Right lobe of liver (tissue), 6 donors: ENCODE data around the gene CLSTN3. TPM values are rescaled to one million over a fixed set of nuclear protein-coding genes. Genes with fewer than 3 reads are reported as not detected.

Experiments
- ATAC-seq, 4 donors: fragments of 200-7000 bp; cut with Tn5 transposase; one replicate each; pipeline ENCODE4 v1.9.1; 2020; ENCODE audit warnings: mild to moderate bottlenecking in 4 of 4, moderate library complexity in 4 of 4
- DNase-seq, 3 donors: peaks; one replicate each; pipeline ENCODE4 v3.0.0-alpha.2; 2020
- H3K27ac ChIP-seq, 3 donors: fragments of 200-600 bp; one replicate each; pipeline ENCODE4 v1.8.0; 2022
- H3K27me3 ChIP-seq, 2 donors: fragments of 200-600 bp; one replicate each; pipeline ENCODE4 v1.8.0; 2022
- H3K36me3 ChIP-seq, 4 donors: fragments of 200-600 bp; sonication (generic) in 1 of 4; one replicate each; pipeline versions ENCODE4 v1.5.1 to v1.8.0; 2017 to 2022; ENCODE audit warnings: control low read depth in 1 of 4
- H3K4me1 ChIP-seq, 4 donors: fragments of 200-600 bp; sonication (generic) in 1 of 4; one replicate each; pipeline versions ENCODE4 v1.5.1 to v1.8.0; 2017 to 2022; ENCODE audit warnings: control low read depth in 1 of 4
- H3K4me3 ChIP-seq, 3 donors: fragments of 200-600 bp; one replicate each; pipeline ENCODE4 v1.8.0; 2022
- H3K9me3 ChIP-seq, 4 donors: fragments of 200-600 bp; sonication (generic) in 1 of 4; one replicate each; pipeline versions ENCODE4 v1.5.1 to v1.8.0; 2017 to 2022; ENCODE audit warnings: control low read depth in 1 of 4
- POLR2A ChIP-seq: fragments of 450-650 bp; IDR thresholded peaks from one replicate; pipeline ENCODE4 v1.6.1; 2017; ENCODE audit warnings: antibody characterized with exemption, mild to moderate bottlenecking
- WGBS: methylation state at CpG from one replicate; pipeline ENCODE4 v1.1.6; 2018; ENCODE audit warnings: low coverage, low lambda C conversion rate; ENCODE audit not compliant: insufficient coverage; ENCODE audit errors: missing lambda C conversion rate; 5-methylcytosine and 5-hydroxymethylcytosine counted together
- intact Hi-C, 2 donors: fragments of 100-400 bp; cut with DNase I; formaldehyde crosslinking; loops; one replicate each; pipeline versions ENCODE4 v1.11.2 to v1.14.1; 2022
- long read RNA-seq: library from polyadenylated mRNA; unstranded; transcript quantifications from one replicate; pipeline ENCODE4 v2.0.0, GENCODE V29; 2019
- total RNA-seq, 6 experiments: library from RNA; depleted of rRNA in 2 of 6; stranded (reverse); fragments of >200 nt in 2 of 6; fragmentation: NEBNext Ultra II Directional in 3 of 6; extraction: Animal tissue kit (Norgen Biotek cat#: 25700) in 3 of 6; gene quantifications; one replicate each; pipeline versions ENCODE4 v1.1.0 to v1.2.4, GENCODE V29; 2016 to 2023
- TF ChIP-seq, protein P1 (sequence below), 4 donors: fragments of 200-600 bp in 3 of 4; fragments of 450-650 bp in 1 of 4; IDR thresholded peaks; one replicate each; pipeline versions ENCODE4 v1.5.1 to v1.8.0; 2016 to 2022; ENCODE audit warnings: antibody characterized with exemption in 4 of 4, mild to moderate bottlenecking in 2 of 4
- donor health status: DM: no; HTN: yes; CAD: no.
- donor health status: DM: no; HTN: no; CAD: no.
- donor health status: DM: no; HTN: no; CAD: no.
- donor health status: DM: no; HTN: yes; CAD: no.
- donor health status: DM: no; HTN: yes; CAD: no.

The CLSTN3 gene
- total RNA-seq = 10 to 100 TPM; 38.9 to 55.2 (median 43.1) TPM
- long read RNA-seq, partial matches to known transcripts = 0 of 1 reads
- long read RNA-seq, other reads (novel, unspliced or antisense) = 1 of 1 reads

DNA sequence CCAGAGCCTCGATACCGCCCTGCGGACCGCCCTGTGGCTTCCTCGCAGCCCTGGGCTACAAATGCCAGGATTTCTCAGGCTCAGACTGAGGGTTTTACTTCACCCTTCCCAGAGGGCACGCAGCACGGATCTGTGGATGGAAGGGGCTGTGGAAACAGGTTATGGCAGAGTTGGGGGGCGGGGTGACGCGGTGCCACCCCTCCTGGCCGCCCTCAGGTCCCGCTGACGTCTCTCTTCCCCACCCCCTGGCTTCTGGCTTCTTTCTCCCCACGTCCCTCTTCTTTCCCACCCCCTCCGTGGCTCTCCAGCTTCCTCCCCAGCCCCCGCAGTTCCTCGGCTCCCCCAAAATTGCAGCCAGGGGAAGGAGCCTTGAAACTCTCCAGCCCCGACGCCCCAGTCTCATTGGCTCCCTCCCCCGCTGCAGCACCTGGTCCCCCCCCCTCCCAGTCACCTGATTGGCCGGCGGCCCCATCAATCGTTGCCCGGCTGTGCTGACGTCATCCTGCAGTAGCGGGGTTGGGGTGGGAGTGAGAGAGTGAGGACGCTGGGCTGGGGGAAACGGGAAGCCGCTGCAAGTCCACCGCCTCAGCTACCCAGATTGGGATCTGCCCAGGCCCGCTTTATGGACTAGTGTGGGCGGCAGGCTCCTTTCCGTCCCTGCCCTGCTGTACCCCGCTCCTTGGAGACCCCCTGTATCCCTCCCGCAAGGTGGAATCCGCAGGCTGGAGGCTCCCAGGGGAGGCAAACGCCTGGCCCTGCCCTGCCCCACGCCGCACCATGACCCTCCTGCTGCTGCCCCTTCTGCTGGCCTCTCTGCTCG, at the start of gene CLSTN3:
Gene CLSTN3 (plus strand): TSS at position 500 of the 820 bp plus-strand sequence. CDS start 278 bp downstream, at position 778.
- intact Hi-C loops = no loop called here
- peaks cover 0 to 17% (median 2%) of the 10 kb centered on the region in 4 donors for H3K36me3 ChIP-seq
- peak within 1 kb of the TSS; percentile 83 to 97 (median 89) for H3K27ac ChIP-seq
- under 1% methylated on average over 27 of the region's 40 CpGs for WGBS
- H3K4me3 ChIP-seq = peak within 1 kb of the TSS; percentile 44 to 89 (median 87)
- ATAC-seq (peak; percentile 64 to 80 (median 72)), DNase-seq (peak; percentile 86 to 94 (median 88))
- H3K9me3 ChIP-seq = no peaks in the 10 kb centered on the region
- H3K4me1 ChIP-seq = peaks cover 0 to 33% (median 4%) of the 10 kb centered on the region in 4 donors
- TF ChIP-seq POLR2A = peak; percentile 82
- TF ChIP-seq, protein P1, sequence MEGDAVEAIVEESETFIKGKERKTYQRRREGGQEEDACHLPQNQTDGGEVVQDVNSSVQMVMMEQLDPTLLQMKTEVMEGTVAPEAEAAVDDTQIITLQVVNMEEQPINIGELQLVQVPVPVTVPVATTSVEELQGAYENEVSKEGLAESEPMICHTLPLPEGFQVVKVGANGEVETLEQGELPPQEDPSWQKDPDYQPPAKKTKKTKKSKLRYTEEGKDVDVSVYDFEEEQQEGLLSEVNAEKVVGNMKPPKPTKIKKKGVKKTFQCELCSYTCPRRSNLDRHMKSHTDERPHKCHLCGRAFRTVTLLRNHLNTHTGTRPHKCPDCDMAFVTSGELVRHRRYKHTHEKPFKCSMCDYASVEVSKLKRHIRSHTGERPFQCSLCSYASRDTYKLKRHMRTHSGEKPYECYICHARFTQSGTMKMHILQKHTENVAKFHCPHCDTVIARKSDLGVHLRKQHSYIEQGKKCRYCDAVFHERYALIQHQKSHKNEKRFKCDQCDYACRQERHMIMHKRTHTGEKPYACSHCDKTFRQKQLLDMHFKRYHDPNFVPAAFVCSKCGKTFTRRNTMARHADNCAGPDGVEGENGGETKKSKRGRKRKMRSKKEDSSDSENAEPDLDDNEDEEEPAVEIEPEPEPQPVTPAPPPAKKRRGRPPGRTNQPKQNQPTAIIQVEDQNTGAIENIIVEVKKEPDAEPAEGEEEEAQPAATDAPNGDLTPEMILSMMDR (IDR thresholded peaks at IDR 0.05) = no peak
- H3K27me3 ChIP-seq = no peaks in the 10 kb centered on the region

DNA sequence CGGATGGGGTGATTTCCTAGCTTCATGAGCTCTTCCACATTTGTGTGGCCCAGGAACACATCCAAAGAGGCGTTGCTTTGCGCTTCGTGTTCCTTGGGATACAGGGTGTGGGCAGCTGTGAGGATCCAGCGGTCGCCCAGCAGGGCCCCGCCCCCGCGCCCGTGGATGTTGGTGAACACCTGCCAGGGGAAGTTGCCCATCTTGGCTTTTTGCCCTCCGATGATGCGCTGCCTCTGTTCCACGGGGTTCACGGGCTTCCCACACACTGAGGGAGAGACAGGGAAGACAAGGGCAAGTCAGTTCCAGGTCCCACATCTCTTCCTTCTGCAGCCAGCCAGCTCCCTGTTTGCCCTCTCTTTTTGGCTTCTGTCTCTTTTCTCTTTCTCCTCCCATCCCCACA, 49.1 kb upstream of the CLSTN3 start:
- peaks cover 0 to 43% (median 23%) of the 10 kb centered on the region in 4 donors for H3K36me3 ChIP-seq
- peaks cover 4 to 48% (median 27%) of the 10 kb centered on the region in 4 donors for H3K4me1 ChIP-seq
- 39% methylated on average over 7 of the region's 14 CpGs for WGBS
- H3K4me3 ChIP-seq = no peak overlapping the region
- ATAC-seq = peak; percentile 66 to 77 (median 72)
- intact Hi-C loops = no loop called here
- no peaks in the 10 kb centered on the region for H3K9me3 ChIP-seq
- peak; percentile 70 to 86 (median 82) for DNase-seq
- TF ChIP-seq, protein P1 (IDR thresholded peaks at IDR 0.05) = no peak
- no peak for TF ChIP-seq POLR2A
- no peaks in the 10 kb centered on the region for H3K27me3 ChIP-seq
- peak overlapping the region in 1 of 3 donors; percentile 79 for H3K27ac ChIP-seq

DNA sequence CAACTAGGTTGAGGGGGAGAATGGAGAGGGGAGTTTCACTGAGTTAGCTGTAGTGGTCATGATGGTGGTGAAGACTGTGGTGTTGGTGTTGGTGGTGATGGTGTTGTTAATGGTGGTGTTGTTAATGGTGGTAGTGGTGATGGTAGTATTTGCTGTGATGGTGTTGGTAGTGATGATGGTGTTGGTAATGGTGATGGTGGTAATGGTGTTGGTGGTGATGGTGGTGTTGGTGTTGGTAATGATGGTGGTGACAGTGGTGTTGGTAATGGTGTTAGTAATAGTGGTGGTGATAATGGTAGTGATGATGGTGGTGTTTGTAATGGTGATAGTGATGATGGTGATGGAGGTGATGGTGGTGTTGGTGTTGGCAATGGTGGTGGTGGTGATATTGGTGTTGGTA, 47.0 kb upstream of the CLSTN3 start:
- H3K4me3 ChIP-seq = no peak overlapping the region
- TF ChIP-seq, protein P1 (IDR thresholded peaks at IDR 0.05) = no peak
- no peak for TF ChIP-seq POLR2A
- peaks cover 4 to 53% (median 26%) of the 10 kb centered on the region in 4 donors for H3K4me1 ChIP-seq
- intact Hi-C loops = no loop called here
- ATAC-seq = no peak
- H3K27me3 ChIP-seq = no peaks in the 10 kb centered on the region
- H3K36me3 ChIP-seq = peaks cover 0 to 63% (median 33%) of the 10 kb centered on the region in 4 donors
- DNase-seq = no peak
- no peaks in the 10 kb centered on the region for H3K9me3 ChIP-seq
- no peak overlapping the region for H3K27ac ChIP-seq

DNA sequence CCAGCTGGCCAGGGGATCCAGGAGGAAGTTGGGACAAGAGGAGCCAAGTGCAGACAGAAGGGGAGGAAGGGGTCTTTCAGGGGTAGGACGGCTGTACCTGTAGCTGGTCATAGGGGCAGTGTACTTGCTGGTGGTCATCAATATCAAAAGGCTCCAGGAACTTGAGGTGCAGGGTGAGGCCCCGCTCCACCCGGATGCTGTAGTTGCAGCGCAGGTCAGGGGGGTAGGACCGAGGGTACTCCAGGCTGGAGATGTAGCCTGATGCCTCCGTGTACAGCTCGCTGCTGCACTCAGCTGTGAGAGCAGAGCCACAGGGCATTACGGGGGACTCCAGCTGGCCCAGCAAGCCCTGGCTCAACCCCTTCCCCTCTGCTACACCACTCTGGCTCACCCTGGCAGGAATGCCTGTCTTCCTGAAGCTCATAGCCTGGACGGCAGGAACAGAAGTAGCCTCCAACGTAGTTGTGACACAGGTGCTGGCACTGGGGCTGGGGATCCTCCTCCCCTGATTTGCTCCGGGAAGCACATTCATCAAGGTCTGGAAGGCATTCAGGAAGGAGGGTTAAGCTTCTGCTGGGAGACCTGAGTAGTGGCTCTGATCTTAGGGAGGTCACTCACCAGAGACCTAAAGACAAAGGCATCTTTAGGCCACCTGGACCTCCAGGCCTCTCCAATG, 40.8 kb upstream of the CLSTN3 start:
- intact Hi-C loops = no loop called here
- 56% methylated on average over 2 of the region's 11 CpGs for WGBS
- Histone ChIP-seq H3K4me3 (peak overlapping the region; percentile 56 to 90 (median 81)), H3K27me3 (no peaks in the 10 kb centered on the region), H3K36me3 (peaks cover 5 to 53% (median 33%) of the 10 kb centered on the region in 4 donors), H3K9me3 (no peaks in the 10 kb centered on the region), H3K27ac (peak overlapping the region; percentile 84 to 94 (median 84)), H3K4me1 (peaks cover 0 to 45% (median 14%) of the 10 kb centered on the region in 4 donors)
- TF ChIP-seq POLR2A = no peak
- ATAC-seq (no peak), DNase-seq (no peak)
